ENCODE measurements around the gene MLPH. TPM values are rescaled to one million over a fixed set of nuclear protein-coding genes. Genes with fewer than 3 reads are reported as not detected.
"Not testable (repeated sequence)": the region's sequence is repeated elsewhere in the genome, so short reads cannot be mapped to it uniquely, and the experiment has no call there.

MLPH gene
- total RNA-seq, 1 donor from 2014 or later, result not detected

GRCh38 chr2:237591141-237591881 is 104.3 kb downstream of the MLPH start:
- Mint-ChIP-seq H3K9me3 (no peaks in the 10 kb centered on the region), H3K4me1 (peaks cover 10% of the 10 kb centered on the region), H3K27me3 (peaks cover 14% of the 10 kb centered on the region), H3K36me3 (ENCODE audit: low read depth) (no peaks in the 10 kb centered on the region), H3K27ac (peak overlapping the region; percentile 32), H3K4me3 (peak overlapping the region; percentile 14)
- intact Hi-C loops (cut with micrococcal nuclease), result no loop called here
- DNase-seq, result peak; percentile 69

GRCh38 chr2:237592425-237592980 is 105.5 kb downstream of the MLPH start:
- intact Hi-C loops (cut with micrococcal nuclease), result no loop called here
- H3K27me3 Mint-ChIP-seq, result peaks cover 10% of the 10 kb centered on the region

DNA sequence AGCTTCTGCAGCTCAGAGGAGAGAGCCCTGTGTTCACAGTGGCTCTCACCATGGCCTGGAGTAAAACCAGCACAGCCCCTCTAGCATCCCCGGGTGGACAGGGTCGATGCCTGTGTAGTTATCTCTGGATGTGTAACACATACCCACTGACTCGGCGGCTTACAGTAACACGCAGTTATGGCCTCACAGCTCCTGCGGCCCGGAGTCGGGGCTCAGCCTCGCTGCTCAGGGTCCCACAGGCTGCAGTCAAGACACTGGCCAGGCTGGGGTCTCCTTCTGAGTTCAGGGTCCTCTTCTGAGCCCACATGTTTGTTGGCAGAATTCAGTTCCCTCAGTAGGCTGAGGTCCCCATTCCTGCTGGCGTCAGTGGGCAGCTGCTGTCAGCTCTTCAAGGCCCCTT is 106.0 kb downstream of the MLPH start:
- no peak overlapping the region for H3K4me3 Mint-ChIP-seq
- H3K4me1 Mint-ChIP-seq, result peaks cover 14% of the 10 kb centered on the region
- no peak overlapping the region for H3K27ac Mint-ChIP-seq
- no peaks in the 10 kb centered on the region for H3K9me3 Mint-ChIP-seq
- intact Hi-C loops (cut with micrococcal nuclease), result no loop called here
- no peaks in the 10 kb centered on the region for H3K36me3 Mint-ChIP-seq (ENCODE audit: low read depth)
- DNase-seq, result no peak
- H3K27me3 Mint-ChIP-seq, result peaks cover 9% of the 10 kb centered on the region

More at GRCh38 chr2:237592425-237592980, 105.5 kb downstream of the MLPH start:
- Mint-ChIP-seq H3K36me3 (ENCODE audit: low read depth) (no peaks in the 10 kb centered on the region), H3K9me3 (no peaks in the 10 kb centered on the region), H3K27ac (no peak overlapping the region), H3K4me3 (no peak overlapping the region), H3K4me1 (peaks cover 10% of the 10 kb centered on the region)
- no peak for DNase-seq

DNA sequence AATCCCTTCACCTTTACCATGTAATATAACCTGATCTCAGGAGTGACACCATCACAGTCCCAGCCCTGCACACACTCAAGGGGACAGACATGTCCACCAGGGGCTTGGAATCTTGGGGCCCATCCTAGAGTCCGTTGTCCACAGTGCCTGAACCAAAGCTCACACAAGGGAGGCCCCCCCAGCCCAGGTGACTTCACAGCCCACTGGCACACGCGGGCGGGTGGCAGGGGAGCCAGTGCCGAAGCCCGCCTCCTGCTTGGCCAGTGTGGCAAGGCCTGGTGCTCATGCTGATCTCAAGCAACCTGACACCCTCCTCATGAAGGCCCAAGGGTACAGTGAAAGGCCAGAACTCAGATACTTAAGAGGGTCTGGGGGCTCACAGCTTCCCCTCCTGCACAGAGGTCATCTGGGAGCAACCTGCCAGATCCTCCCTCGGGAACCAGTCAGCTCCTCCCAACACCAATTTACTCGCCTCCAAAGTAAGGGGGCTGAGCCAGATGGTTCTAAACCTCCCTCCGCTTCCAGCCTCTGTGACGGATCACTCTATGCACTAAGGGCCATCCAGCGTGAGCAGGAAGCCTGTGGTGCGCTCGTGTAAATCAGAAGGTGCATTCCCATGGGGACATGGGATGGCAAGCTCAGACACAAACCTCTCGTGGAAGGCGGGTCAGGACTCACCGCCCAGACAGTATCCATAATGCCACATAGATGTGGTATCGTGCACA is 106.7 kb downstream of the MLPH start:
- H3K4me1 Mint-ChIP-seq, result peaks cover 16% of the 10 kb centered on the region
- H3K36me3 Mint-ChIP-seq (ENCODE audit: low read depth), result no peaks in the 10 kb centered on the region
- intact Hi-C loops (cut with micrococcal nuclease), result no loop called here
- H3K27me3 Mint-ChIP-seq, result peaks cover 9% of the 10 kb centered on the region
- no peaks in the 10 kb centered on the region for H3K9me3 Mint-ChIP-seq
- no peak overlapping the region for H3K27ac Mint-ChIP-seq
- no peak overlapping the region for H3K4me3 Mint-ChIP-seq
- DNase-seq, result no peak

GRCh38 chr2:237594514-237594871 is 107.4 kb downstream of the MLPH start:
- Mint-ChIP-seq H3K27me3 (peaks cover 5% of the 10 kb centered on the region), H3K27ac (no peak overlapping the region)

GRCh38 chr2:237595829-237596519 is 108.9 kb downstream of the MLPH start:
- peaks cover 12% of the 10 kb centered on the region for H3K4me1 Mint-ChIP-seq
- H3K36me3 Mint-ChIP-seq (ENCODE audit: low read depth); H3K27ac Mint-ChIP-seq; H3K4me3 Mint-ChIP-seq; H3K9me3 Mint-ChIP-seq; H3K27me3 Mint-ChIP-seq; intact Hi-C loops (cut with micrococcal nuclease); DNase-seq: not testable (repeated sequence)

More at GRCh38 chr2:237594514-237594871, 107.4 kb downstream of the MLPH start:
- DNase-seq, result no peak
- intact Hi-C loops (cut with micrococcal nuclease), result no loop called here
- H3K36me3 Mint-ChIP-seq (ENCODE audit: low read depth), result no peaks in the 10 kb centered on the region
- no peak overlapping the region for H3K4me3 Mint-ChIP-seq
- H3K4me1 Mint-ChIP-seq, result peaks cover 16% of the 10 kb centered on the region
- no peaks in the 10 kb centered on the region for H3K9me3 Mint-ChIP-seq

GRCh38 chr2:237596520-237597195 is 109.6 kb downstream of the MLPH start:
- no peaks in the 10 kb centered on the region for H3K36me3 Mint-ChIP-seq (ENCODE audit: low read depth)
- DNase-seq, result no peak
- intact Hi-C loops (cut with micrococcal nuclease), result no loop called here
- H3K4me3 Mint-ChIP-seq, result no peak overlapping the region
- H3K27ac Mint-ChIP-seq, result no peak overlapping the region
- H3K27me3 Mint-ChIP-seq, result no peaks in the 10 kb centered on the region
- no peaks in the 10 kb centered on the region for H3K9me3 Mint-ChIP-seq
- peaks cover 6% of the 10 kb centered on the region for H3K4me1 Mint-ChIP-seq

DNA sequence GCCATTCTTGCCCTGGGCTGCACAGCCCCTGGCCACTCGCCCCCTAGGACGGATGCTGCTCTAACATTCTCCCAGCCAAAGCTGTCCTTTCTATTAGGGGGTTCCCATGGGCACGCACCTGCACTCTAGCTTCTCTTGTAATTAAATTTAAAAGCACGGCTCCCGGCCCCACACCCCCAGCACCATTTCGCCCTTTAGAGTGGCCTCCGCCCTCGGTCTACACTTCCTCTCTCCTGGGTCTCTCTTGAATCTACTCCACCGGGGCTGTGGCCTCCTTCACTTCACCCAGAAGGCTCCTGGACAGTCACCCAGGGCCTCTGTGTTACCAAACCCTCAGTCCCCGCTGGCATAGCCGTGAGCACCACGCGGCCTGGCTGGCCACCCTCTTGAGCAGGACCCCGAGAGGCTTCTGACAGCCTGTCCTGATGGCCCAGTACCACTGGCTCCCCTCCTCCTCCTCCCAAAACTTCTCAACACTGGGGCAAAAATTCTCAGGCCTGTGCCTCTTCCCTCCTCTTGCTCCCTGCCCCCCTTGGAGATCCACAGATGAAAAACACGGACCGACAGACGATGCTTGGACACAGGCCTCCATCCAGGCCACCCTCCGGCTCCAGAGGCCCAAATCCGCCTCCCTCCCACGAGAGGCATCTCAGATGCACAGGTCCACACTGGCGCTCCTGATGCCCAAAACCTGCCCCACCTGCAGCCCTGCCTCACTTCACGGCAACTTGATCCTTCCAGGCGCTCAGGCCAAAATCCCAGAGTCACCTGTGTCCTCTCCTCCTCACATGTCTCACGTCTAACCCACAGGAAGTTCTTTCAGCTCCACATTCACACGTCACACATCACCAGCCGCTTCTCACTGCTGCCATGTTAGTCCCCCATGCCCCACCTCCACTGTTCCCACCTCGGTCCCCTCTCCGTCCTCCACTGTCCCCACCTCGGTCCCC is 110.4 kb downstream of the MLPH start:
- Mint-ChIP-seq H3K27me3 (no peaks in the 10 kb centered on the region), H3K4me3 (no peak overlapping the region), H3K27ac (peak overlapping the region; percentile 41), H3K9me3 (no peaks in the 10 kb centered on the region), H3K4me1 (peaks cover 7% of the 10 kb centered on the region), H3K36me3 (ENCODE audit: low read depth) (no peaks in the 10 kb centered on the region)
- DNase-seq, result no peak
- intact Hi-C loops (cut with micrococcal nuclease), result no loop called here

GRCh38 chr2:237598468-237599208 is 111.6 kb downstream of the MLPH start:
- no peak for DNase-seq
- no peaks in the 10 kb centered on the region for H3K27me3 Mint-ChIP-seq
- H3K27ac Mint-ChIP-seq, result no peak overlapping the region
- H3K4me1 Mint-ChIP-seq, result peaks cover 19% of the 10 kb centered on the region
- intact Hi-C loops (cut with micrococcal nuclease), result no loop called here
- H3K4me3 Mint-ChIP-seq, result no peak overlapping the region
- H3K36me3 Mint-ChIP-seq (ENCODE audit: low read depth), result no peaks in the 10 kb centered on the region
- no peaks in the 10 kb centered on the region for H3K9me3 Mint-ChIP-seq

DNA sequence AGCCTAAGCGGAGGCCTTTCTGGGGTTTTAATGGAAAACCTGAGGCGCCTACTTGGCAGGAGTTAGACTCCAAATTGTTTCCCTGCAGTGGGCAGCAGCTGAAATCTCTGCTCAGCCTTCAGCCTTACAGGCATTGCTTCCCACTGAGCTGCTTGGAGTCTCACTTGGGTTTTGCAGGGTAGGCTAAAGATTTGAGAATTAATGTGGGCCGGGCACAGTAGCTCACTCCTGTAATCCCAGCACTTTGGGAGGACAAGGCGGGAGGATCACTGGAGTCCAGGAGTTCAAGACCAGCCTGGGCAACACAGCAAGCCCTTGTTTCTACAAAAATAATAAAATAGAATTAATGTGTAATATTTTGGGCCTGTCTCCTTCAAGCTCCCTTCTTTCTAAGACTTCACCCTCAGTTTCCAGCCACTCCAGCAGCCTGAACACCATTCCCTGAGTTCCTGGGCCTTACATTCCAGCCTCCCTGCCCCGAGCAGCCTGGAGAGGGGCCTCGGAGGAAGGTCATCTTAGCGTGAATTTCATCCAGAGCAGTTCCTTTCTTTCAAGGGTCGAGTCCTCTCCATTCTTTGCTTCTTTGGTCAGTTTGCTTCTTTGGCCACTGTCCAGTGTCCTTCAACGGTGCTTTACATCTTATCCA is 112.5 kb downstream of the MLPH start:
- H3K4me3 Mint-ChIP-seq, result no peak overlapping the region
- H3K36me3 Mint-ChIP-seq (ENCODE audit: low read depth), result no peaks in the 10 kb centered on the region
- H3K27ac Mint-ChIP-seq, result no peak overlapping the region
- H3K9me3 Mint-ChIP-seq, result no peaks in the 10 kb centered on the region
- intact Hi-C loops (cut with micrococcal nuclease), result no loop called here
- DNase-seq, result no peak
- peaks cover 22% of the 10 kb centered on the region for H3K4me1 Mint-ChIP-seq
- no peaks in the 10 kb centered on the region for H3K27me3 Mint-ChIP-seq

GRCh38 chr2:237600205-237600846 is 113.3 kb downstream of the MLPH start:
- Mint-ChIP-seq H3K9me3 (no peaks in the 10 kb centered on the region), H3K36me3 (ENCODE audit: low read depth) (no peaks in the 10 kb centered on the region), H3K4me3 (no peak overlapping the region), H3K4me1 (peaks cover 22% of the 10 kb centered on the region), H3K27me3 (no peaks in the 10 kb centered on the region), H3K27ac (no peak overlapping the region)
- DNase-seq, result no peak
- intact Hi-C loops (cut with micrococcal nuclease), result no loop called here

Data from activated CD4-positive, alpha-beta T cell treated with anti-CD3 and anti-CD28 coated beads, Interleukin-2, amount 10 ng/mL, durations not matched to agents 24 days and 14 days (primary cell).